PFSK-1 (cell line): ENCODE data around the gene ROCK1.

Experiments
- POLR2AphosphoS5 ChIP-seq: IDR thresholded peaks from 2 replicates; pipeline ENCODE4 v1.6.1; 2012; ENCODE audit warnings: low read depth, mild to moderate bottlenecking, control low read depth, low read length, moderate library complexity
- REST ChIP-seq, 2 experiments: IDR thresholded peaks; 2 replicates each; pipeline versions ENCODE4 v1.6.1 to v1.8.0; 2011 to 2012; ENCODE audit warnings: low read depth in 2 of 2, low read length in 2 of 2, control low read depth in 1 of 2, inconsistent platforms in 1 of 2, mild to moderate bottlenecking in 1 of 2, moderate library complexity in 1 of 2; ENCODE audit not compliant: insufficient read depth in 1 of 2
- SIN3A ChIP-seq: IDR thresholded peaks from 2 replicates; pipeline ENCODE4 v1.6.1; 2012; ENCODE audit warnings: mild to moderate bottlenecking, low read length, moderate library complexity, borderline replicate concordance; ENCODE audit not compliant: insufficient read depth
- TAF1 ChIP-seq: IDR thresholded peaks from 2 replicates; pipeline ENCODE4 v1.6.1; 2012; ENCODE audit warnings: low read length, control low read depth, borderline replicate concordance; ENCODE audit not compliant: insufficient read depth

GRCh38 chr18:21053127-21053526, 58.5 kb downstream of the ROCK1 start:
- TF ChIP-seq POLR2AphosphoS5 (no peak), SIN3A (no peak), TAF1 (no peak), REST (IDR thresholded peaks at IDR 0.05; ENCODE audit: insufficient read depth in 1 of 2, low read depth in 2 of 2, low read length in 2 of 2) (no peak)
